ENCODE measurements around the gene CDH5. TPM values are rescaled to one million over a fixed set of nuclear protein-coding genes. Genes with fewer than 3 reads are reported as not detected.

The CDH5 gene
- total RNA-seq, 1 donor from 2014 or later: 38.3 TPM

DNA sequence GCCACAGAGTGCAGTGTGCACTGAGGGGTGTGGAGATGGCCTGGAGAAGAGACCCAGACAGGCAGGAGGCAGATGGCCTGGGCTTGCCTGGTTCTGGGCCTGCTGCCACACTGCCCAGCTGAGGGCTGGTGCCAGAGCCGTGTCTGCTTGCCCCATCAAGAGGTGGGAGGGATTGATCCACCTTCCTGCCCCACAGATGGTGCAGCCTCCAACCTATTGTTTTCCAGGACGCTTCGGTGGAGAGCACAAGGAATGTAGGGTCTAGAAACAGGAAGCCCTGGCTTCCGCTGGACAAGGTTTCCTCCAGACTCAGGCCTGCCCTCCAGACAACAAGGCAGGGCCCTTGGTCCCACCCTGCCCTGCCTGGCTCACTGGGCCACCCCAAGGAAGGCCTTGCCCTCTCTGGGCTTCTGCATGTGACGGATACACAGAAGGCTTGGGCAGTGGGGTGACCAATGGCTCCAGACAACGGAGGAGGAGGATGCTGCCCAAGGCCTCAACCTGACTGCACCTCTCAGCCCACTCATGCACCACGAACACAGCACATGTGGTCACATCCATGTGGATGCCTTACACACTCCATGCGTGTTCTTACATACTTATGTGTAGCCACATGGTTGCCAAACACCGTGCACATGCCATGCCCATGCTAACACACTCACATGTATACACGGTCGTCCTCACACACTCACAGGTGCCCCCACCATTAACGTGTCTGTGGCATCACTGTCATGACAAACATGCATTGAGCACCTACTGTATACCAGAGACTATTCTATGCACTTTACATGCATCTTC is 6.5 kb upstream of the CDH5 start:
- Histone ChIP-seq H3K27ac (no peak overlapping the region), H3K4me1 (peaks cover 10% of the 10 kb centered on the region), H3K4me3 (no peak overlapping the region), H3K9me3 (no peaks in the 10 kb centered on the region), H3K27me3 (no peaks in the 10 kb centered on the region), H3K36me3 (no peaks in the 10 kb centered on the region)
- DNase-seq (ENCODE audit: extremely low spot score in 2 of 2): no peak
- intact Hi-C loops (cut with DNase I): no loop called here
- TF ChIP-seq POLR2AphosphoS5 (IDR thresholded peaks at IDR 0.05; ENCODE audit: insufficient read depth in 1 of 2, low read depth in 1 of 2) (no peak), POLR2A (IDR thresholded peaks at IDR 0.05) (no peak)
- TF ChIP-seq, protein P1, sequence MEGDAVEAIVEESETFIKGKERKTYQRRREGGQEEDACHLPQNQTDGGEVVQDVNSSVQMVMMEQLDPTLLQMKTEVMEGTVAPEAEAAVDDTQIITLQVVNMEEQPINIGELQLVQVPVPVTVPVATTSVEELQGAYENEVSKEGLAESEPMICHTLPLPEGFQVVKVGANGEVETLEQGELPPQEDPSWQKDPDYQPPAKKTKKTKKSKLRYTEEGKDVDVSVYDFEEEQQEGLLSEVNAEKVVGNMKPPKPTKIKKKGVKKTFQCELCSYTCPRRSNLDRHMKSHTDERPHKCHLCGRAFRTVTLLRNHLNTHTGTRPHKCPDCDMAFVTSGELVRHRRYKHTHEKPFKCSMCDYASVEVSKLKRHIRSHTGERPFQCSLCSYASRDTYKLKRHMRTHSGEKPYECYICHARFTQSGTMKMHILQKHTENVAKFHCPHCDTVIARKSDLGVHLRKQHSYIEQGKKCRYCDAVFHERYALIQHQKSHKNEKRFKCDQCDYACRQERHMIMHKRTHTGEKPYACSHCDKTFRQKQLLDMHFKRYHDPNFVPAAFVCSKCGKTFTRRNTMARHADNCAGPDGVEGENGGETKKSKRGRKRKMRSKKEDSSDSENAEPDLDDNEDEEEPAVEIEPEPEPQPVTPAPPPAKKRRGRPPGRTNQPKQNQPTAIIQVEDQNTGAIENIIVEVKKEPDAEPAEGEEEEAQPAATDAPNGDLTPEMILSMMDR (IDR thresholded peaks at IDR 0.05): no peak

DNA sequence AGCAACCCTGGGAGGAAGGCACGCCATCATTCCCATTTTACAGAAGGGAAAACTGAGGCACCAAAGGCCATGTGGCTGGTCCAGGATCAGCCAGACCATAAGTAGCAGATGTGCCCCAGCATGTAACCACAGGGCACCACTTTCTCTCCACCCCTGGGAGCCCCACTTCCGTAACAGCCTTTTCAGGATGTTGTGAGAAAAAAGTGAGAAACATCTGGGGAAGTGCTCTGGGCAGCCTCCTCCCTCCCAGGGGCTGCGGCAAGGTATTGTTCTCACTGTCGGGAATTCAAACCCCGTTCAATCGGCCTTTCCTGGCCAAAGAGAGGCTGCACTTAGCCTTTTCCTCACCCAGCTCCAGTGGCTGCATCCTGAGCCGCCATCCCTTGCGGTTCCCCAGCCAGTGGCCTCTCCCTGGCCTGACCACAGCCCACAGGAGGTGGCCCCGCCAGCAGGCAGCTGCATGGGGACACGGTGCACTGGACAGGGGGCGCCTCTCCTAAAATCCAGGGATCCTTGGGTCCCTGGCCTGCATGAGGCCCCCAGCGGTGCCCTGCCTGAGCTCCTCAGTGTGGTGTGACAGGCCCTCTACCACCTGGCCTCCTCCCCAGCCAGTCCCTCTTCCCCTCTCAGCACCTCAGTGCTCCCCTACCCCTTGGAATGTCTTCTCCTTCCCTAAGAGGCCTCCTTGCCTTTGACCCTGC is 5.7 kb upstream of the CDH5 start:
- no peak for DNase-seq (ENCODE audit: extremely low spot score in 2 of 2)
- no peak overlapping the region for H3K4me3 ChIP-seq
- no peaks in the 10 kb centered on the region for H3K36me3 ChIP-seq
- no peak for TF ChIP-seq POLR2AphosphoS5 (IDR thresholded peaks at IDR 0.05; ENCODE audit: insufficient read depth in 1 of 2, low read depth in 1 of 2)
- intact Hi-C loops (cut with DNase I): no loop called here
- H3K27ac ChIP-seq: no peak overlapping the region
- no peaks in the 10 kb centered on the region for H3K9me3 ChIP-seq
- no peaks in the 10 kb centered on the region for H3K27me3 ChIP-seq
- peaks cover 17% of the 10 kb centered on the region for H3K4me1 ChIP-seq

DNA sequence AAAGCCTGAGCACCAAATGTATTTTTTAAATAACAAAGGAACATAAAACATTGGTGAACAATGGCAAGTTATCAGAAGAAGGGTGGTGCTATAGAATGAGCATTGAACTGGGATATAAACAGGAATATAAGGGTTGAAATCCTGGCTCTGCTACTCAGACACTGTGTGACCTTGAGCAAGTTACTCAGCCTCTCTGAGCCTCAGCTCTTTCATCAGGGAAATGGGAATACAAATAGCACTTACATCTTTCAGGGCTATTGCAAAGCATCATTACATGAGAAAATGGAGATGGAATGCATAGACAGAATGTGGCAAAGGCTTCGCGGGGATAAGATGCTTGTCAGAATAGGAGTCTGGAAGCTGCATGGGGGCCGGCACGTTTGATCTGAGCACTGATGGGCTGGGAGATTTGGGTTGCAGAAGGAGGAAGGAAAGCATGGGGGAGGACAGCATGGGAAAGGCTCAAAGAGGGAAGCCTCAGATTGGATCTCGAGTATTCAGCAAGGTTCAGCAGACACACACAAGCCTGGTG is 4.8 kb upstream of the CDH5 start:
- Histone ChIP-seq H3K27ac (no peak overlapping the region), H3K36me3 (no peaks in the 10 kb centered on the region), H3K4me1 (peaks cover 24% of the 10 kb centered on the region), H3K27me3 (no peaks in the 10 kb centered on the region), H3K4me3 (no peak overlapping the region), H3K9me3 (no peaks in the 10 kb centered on the region)
- TF ChIP-seq, protein P1 (IDR thresholded peaks at IDR 0.05): no peak
- TF ChIP-seq POLR2A (IDR thresholded peaks at IDR 0.05): no peak
- intact Hi-C loops (cut with DNase I): no loop called here
- DNase-seq (ENCODE audit: extremely low spot score in 2 of 2): no peak

DNA sequence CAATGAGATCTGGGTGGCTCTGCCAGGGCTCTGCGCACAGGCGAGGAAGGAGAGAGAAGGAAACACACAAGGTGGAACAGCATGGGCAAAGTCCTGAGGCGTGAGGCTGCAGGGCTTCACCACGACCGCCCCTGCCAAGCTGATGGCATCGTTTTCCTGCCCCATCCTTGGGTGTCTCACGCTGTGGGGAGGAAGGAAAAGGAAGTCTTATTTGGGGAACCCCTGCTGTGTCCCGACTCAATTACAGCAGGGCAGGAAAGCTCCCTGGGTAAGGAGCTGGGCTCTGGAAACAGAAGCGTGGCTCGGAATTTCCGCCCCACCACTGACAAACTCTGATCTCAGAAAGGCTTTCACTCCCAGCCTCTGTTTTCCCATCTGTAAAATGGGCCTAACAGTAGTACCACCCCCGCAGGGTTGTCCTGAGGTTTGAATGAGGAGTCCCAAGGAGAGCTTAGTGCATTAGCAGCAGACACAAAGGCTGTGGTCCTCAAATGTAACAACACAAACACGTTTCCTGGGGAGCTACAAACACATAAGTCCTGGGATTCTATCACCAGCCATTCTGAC is 3.2 kb upstream of the CDH5 start:
- no peaks in the 10 kb centered on the region for H3K36me3 ChIP-seq
- TF ChIP-seq POLR2A (IDR thresholded peaks at IDR 0.05) (no peak), POLR2AphosphoS5 (IDR thresholded peaks at IDR 0.05; ENCODE audit: insufficient read depth in 1 of 2, low read depth in 1 of 2) (no peak)
- TF ChIP-seq, protein P1 (IDR thresholded peaks at IDR 0.05): no peak
- intact Hi-C loops (cut with DNase I): no loop called here
- no peak for DNase-seq (ENCODE audit: extremely low spot score in 2 of 2)
- H3K27me3 ChIP-seq: no peaks in the 10 kb centered on the region
- H3K4me1 ChIP-seq: peaks cover 25% of the 10 kb centered on the region
- H3K4me3 ChIP-seq: no peak overlapping the region
- no peak overlapping the region for H3K27ac ChIP-seq
- no peaks in the 10 kb centered on the region for H3K9me3 ChIP-seq

DNA sequence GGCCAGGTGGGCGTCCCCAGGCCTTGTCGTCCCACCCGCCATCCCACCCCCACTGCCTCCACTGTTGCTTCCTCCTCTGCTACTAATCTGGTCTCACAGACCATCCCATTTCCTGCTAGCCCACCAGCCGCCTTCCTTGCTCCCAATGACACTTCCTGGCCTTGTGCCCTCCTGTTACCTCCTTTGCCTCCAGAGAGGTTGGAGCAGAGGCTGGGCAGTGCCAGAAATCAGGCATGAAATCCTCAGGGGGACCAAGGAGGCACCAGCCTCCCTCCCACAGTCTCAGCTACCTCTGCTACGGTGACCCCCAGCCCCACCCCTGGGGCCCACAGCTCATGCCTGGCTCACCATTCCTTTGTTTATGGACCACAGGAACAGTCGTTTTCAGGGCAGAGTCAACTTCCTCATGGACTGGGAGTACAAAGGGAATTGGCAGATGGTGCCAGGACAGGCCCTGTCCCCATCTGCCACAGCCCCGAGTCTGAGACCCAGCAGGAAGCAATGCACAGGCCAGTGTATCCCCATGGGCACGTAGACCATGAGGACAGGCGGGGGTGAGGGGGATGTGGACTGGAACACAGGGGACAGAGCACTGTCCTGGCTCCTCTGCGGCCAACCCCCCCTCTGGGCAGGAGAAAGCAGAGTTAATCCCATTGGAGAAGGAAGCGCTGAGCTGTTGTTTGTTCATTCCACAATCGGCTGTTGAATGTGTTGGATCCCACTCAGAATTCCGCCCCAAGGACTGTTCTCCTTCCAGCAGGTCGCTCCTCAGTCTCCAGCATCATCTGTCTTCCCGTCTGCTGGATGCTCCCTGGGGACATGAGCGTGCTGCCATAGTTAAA is 2.2 kb upstream of the CDH5 start:
- H3K4me1 ChIP-seq: peaks cover 25% of the 10 kb centered on the region
- H3K4me3 ChIP-seq: no peak overlapping the region
- no peak for DNase-seq (ENCODE audit: extremely low spot score in 2 of 2)
- no peaks in the 10 kb centered on the region for H3K9me3 ChIP-seq
- no peaks in the 10 kb centered on the region for H3K27me3 ChIP-seq
- intact Hi-C loops (cut with DNase I): no loop called here
- no peaks in the 10 kb centered on the region for H3K36me3 ChIP-seq
- TF ChIP-seq POLR2A (IDR thresholded peaks at IDR 0.05): no peak
- TF ChIP-seq POLR2AphosphoS5 (IDR thresholded peaks at IDR 0.05; ENCODE audit: insufficient read depth in 1 of 2, low read depth in 1 of 2): peak in 1 of 2 donors; percentile 22
- no peak overlapping the region for H3K27ac ChIP-seq

Data from vagina (tissue), 2 donors.